GM18498 (cell line): ENCODE measurements around the gene DPH1.

Experiments
- ATAC-seq: cut with Tn5 transposase; IDR thresholded peaks from one replicate; pipeline ENCODE4 v1.9.1; 2021; ENCODE audit warnings: mild to moderate bottlenecking, moderate library complexity; ENCODE audit not compliant: unreplicated experiment

DPH1 gene

DNA sequence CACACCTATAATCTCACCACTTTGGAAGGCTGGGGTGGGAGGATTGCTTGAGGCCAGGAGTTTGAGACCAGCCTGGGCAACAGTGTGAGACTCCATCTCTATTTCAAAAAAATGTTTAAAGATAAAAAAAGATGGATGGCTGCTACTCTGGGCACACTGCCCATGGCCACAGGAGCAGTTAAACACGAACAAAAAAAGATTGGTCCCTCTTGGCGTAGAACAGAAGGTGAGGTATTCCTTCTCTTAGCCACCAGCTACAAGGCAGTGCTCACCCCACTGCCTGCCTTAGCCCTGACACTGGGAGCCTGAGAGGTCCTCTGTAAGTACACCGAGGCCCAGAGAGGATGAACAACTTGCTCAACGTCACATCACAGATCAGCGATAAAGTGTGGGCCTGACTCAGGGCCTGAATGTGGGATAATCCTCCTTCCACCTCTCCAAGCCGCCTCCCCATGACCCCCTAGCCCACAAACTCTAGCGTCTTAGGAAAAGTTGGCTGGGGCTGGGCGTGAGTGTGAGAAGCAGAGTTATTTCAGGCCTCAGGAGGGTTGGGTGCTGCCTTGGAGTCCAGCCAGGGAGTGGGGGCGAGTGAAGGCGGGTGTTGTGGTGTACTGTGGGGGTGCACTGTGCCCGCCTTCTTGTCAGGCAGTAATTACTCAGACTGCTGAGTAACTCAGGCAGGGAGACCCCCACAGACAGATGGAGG is 2.3 kb upstream of the DPH1 start:
- ATAC-seq: no peak

DNA sequence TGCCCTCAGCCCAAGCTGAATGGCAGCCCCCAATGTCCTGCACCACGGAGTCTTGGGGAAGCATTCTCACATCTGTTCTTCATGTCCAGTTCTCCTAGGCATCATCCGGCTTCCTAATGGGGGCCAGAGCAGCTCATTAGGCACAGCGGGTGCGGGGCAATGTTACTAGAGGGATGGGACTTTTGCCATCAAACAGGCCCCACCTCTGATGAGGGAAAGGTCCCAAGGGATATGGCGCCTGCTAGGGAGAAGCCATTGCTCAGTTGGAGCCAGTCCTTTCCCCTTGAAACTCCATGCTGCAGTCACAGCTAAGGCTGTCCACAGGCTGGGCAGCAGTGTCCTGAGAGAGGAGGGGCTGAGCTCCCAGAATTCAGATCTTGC is 1.7 kb upstream of the DPH1 start:
- no peak for ATAC-seq

DNA sequence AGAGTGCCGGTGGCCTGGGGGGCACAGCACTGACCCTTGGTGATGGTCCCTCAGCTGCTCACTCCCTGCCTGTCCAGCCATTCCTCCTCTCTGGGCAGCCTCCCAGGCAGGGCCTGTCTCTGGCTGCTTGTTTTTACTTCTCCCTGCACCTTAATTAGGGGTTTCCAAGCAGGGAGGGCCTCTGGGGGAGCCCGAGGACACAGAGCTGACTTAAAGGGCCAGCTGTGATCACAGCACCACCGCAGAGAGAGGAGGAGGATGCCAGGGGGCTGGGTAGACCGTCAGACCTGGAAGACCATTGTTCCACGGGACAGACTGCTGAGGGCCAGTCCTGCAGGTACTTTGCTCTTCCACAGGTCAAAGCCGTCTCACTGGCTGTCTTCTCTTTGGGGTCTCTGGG is 1.2 kb upstream of the DPH1 start:
- ATAC-seq: no peak

DNA sequence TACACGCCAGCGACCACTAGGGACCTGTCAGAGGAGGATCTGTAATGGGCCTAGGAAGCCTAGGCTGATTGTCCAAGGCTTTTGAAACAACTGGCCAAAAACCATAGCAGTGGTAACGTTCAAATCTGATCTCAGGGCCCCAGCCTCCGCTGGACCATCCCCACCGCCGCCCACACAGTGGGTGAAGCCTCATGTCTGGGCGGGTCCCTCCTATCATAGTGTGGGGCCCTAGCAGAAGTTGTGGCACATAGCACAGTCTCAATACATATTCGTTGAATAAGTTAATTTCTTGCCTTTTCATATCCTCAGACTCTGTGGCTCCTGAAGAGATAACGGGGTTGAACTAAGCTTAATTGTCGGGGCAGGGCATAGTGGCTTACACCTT is 818 bp downstream of the DPH1 start:
- ATAC-seq: no peak

DNA sequence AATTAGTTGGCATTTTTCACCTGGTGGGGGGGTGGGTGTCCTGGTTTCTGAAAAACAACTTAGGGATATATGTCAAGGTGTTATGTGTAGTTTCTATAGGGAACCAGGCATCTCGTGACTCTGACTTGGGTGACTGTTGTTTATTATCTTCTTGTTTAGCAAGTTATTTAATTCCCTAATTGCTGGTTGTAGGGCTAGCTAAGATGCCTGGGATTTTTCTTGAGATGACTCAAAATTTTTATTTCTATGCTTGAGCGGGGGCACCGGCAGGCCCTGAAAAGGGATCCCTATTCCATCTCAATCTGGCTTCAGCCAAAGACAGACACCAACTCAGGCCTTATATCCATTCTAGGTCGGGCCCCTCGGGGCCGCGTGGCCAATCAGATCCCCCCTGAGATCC is 3.2 kb downstream of the DPH1 start:
- ATAC-seq: no peak

DNA sequence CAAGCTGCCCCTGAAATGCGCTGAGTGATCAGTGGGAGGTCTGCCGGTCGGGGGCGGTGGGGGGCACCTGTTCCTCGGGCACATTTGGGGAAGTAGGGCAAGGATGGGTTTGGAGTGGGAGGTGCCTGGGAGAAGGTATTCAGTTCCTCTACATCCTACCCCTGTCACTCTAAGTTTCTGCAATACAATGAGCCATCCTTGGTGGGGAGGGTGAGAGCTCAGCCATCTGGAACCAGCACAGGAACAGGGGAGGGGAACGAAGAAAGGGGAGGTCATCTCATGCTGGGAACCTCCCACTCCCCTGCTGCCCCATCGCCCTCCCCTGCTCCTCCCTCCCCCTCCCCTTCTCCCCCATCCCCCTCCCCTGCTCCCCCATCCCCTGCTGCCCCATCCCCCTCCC is 4.2 kb downstream of the DPH1 start:
- ATAC-seq: no peak

DNA sequence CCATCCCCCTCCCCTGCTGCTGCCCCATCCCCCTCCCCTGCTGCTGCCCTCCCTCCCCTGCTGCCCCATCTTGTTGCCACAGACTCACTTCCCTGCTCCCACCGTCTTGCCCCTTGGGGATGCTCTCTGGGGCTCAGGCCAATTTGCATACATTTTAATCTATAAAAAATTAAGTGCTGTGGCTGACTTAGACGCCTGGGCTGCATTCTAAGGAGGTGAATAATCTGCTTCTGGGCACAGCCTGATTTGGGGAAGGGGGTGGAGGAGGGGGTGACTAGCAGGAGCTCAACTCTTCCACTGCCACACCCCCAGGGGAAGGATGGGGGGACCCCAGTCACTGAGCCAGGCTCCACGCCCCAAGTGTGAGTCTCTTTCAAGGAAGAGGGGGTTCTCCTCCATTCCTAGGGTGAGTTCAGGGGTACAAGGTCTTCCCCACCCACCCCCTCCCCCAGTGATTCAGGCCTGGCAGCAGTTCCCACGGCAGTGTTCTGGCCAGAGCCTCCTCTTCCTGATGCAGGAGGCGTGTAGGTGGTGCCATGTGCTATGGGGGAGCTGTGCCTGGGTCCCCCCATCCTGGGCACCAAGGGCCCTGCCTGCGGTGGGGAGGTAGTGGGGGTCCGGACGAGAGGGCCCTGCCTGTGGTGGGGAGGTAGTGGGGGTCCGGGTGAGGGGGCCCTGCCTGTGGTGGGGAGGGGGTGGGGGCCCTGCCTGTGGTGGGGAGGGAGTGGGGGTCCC is 5.0 kb downstream of the DPH1 start:
- no peak for ATAC-seq

DNA sequence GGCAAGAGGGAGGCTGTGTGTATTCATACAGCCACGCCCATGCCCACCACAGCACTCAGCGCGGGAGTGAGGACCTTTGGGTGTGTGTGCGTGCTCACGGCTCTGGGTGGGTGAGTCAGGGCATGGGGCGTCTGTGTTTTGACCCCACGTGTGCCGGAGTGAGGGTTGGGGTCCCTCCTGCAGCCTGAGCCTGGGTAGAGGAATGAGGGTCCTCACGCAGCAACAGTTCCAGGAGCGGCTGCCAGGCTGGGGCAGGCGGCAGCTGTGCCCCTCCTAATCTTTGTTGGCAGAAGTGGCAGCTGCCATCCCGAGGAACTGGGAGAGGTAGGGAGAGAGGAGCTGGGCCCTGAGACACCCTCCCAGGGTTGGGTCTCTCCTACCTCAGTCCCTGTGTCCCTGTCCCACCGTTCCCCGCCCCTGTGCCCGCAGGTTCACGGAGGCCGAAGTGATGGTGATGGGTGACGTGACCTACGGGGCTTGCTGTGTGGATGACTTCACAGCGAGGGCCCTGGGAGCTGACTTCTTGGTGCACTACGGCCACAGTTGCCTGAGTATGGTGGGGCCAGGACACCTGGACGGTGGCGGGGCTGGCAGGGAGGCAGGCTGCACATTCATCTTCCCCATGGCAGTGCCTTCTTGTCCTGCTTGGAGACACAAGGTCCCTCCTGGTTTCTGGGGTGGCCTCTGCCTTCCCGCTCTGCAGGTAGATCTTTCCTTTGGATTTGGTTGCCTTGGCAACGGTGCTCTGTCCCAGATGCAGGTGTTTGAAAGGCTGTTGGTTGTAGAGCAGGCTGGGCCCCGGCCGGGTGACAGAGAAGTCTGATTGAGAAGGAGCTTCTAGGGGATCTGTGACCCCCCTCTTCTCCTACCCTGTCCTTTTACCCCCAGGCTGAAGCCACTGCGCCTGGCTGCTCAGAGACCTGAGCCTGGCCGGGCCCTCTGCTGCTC is 5.9 kb downstream of the DPH1 start:
- no peak for ATAC-seq

DNA sequence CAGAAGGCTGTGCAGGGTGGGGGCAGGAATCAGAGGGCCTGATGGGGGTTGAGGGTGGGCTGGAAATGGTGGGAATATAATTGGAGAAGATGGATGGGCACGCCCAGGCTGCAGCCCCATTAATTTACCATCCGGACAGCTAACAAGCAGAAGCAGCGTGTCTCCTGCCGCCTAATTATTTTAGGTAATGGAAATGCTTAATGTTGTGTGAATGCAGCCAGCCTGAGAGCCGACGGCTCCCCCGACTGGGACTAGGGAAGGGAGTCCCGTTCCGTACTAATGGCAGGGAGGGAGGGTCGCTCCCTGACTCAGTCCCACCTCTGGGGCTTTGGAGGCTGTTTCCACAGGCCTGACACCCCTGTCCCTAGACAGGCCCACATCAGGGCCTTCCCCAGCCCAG is 7.2 kb downstream of the DPH1 start:
- ATAC-seq: no peak

DNA sequence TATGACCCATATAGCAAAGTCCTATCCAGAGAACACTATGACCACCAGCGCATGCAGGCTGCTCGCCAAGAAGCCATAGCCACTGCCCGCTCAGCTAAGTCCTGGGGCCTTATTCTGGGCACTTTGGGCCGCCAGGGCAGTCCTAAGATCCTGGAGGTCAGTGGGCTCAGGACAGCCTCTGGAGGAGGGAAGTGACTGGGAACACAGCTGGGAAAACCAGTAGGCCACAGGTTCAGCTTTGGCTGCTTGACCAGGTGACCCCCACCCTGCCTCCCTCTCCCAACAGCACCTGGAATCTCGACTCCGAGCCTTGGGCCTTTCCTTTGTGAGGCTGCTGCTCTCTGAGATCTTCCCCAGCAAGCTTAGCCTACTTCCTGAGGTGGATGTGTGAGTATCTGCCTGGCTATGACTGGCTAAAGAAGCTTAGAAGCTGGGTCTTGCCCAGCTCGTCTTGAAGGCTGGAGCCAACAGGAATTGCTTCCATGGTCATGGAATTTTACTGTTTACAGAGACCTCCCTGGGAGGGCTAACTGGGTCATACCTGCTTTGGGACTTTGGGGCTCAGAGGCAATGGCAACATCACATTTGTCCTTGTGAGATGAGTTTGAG is 10.4 kb downstream of the DPH1 start:
- no peak for ATAC-seq

DNA sequence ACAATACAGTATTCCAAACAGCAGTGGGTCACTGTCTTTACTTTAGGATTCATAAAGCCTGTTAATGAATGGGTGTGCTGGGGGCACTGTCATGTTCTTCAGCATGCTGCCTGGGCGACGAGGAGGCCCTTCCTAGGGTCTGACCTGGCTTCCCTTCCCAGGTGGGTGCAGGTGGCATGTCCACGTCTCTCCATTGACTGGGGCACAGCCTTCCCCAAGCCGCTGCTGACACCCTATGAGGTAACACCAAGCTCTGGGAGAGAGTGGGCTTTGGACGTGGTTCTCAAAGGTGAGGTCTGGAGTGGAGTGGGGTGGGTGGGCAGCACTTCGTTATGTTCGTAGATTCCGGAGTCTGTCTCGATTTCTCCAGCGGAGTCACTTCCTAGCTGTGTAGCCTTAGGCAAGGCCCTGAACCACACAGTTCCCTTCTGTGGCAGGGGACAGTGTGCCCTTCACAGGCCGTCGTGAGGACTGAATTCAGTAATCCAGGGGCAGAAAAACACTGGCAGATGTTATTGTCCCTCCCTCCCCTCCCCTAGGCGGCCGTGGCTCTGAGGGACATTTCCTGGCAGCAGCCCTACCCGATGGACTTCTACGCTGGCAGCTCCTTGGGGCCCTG is 11.1 kb downstream of the DPH1 start:
- ATAC-seq: no peak

DNA sequence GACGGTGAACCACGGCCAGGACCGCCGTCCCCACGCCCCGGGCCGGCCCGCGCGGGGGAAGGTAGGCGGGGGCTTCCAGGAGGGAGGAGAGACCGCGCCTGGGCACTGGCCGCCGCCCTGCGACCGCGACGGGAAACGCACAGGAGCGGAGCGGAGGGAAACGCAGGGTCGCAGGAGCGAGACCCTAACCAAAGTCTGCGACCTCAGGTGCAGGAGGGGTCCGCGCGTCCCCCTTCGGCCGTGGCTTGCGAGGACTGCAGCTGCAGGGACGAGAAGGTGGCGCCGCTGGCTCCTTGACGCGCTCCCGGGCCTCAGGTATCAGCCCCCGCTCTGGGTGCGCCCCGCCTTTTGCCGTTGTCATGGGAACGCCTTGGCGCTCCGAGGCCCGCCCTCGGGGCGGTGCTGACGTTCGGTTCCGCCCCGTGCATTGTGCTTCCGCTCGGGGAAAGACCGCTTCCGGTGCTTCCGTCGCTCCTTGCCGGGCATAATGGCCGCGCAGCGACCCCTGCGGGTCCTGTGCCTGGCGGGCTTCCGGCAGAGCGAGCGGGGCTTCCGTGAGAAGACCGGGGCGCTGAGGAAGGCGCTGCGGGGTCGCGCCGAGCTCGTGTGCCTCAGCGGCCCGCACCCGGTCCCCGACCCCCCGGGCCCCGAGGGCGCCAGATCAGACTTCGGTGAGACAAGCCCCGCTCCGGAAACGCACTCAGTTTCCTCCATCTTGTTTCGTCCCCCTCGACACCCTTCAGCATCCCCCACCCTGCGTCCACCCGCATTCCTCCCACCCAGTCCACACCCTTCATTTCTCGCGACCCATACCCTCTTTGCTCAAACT is 11.8 kb downstream of the DPH1 start, which contains the start of gene OVCA2:
Gene OVCA2, plus strand, starts transcription at position 462 of the 829 bp plus-strand sequence. Its CDS starts 26 bp downstream, at position 488.
- ATAC-seq: peak; percentile 88

DNA sequence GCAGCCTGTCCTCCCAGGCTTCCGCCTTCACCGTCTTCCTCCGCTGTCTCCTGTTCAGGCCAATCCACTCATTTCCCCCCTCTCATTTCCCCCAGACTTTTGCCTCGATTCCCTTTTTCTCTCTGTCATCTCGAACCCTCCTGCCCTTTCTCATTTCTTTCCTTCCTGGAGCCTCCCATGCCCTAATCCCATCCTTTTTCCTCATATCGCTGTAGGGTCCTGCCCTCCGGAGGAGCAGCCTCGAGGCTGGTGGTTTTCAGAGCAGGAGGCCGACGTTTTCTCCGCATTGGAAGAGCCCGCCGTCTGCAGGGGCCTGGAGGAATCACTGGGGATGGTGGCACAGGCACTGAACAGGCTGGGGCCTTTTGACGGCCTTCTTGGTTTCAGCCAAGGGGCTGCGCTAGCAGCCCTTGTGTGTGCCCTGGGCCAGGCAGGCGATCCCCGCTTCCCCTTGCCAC is 12.5 kb downstream of the DPH1 start:
- ATAC-seq: no peak

DNA sequence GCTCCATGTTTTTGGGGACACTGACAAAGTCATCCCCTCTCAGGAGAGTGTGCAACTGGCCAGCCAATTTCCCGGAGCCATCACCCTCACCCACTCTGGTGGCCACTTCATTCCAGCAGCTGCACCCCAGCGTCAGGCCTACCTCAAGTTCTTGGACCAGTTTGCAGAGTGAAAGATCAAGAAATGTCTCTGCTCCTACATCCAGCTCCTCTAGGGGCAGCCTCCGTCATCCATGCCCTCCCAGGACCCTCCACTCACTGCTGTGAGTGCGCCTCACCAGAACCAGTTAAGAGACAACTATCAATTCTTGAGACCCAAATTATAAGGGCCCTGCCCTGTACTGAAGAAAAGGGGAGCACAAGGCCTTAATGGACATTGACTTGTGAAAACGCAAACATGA is 13.0 kb downstream of the DPH1 start:
- ATAC-seq: no peak

DNA sequence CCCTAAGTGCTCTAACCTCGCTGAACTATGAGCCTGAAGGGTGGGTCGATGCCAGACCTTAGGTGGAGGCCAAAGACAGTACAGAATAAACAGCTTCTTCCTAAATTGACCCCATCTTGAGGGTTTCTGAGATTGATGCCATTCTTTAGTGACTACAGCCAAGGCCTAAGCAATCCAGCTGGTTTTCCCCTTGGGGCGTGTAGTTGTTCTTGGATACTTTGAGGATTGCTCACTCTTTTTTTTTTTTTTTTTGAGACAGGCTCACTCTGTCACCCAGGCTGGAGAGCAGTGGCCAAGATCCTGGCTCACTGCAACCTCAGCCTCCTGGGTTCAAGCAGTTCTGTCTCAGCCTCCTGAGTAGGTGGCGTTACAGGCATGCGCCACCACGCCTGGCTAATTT is 13.8 kb downstream of the DPH1 start:
- ATAC-seq: no peak

DNA sequence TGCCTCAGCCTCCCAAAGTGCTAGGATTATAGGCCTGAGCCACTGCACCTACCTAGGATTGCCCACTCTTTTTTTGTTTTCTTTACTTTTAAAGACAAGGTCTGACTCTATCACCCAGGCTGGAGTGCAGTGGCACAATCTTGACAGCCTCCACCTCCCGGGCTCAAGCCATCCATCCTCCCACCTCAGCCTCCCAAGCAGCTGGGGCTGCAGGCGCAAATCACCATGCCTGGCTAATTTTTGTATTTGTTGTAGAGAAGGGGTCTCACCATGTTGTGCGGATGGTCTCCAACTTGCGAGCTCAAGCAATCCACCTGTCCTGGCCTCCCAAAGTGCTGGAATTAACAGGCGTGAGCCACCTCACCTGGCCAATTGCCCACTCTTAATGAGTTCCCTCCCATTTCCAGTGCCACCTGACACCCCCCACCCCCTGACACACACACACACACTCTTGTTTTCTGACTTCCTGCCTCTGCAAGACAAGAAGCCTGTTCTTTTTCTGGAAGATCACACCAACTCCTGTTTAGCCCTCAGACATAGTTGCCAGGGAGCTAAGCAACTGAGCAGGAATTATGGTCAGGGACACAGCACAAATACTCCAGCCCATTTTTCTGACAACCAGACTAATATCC is 14.4 kb downstream of the DPH1 start:
- no peak for ATAC-seq

DNA sequence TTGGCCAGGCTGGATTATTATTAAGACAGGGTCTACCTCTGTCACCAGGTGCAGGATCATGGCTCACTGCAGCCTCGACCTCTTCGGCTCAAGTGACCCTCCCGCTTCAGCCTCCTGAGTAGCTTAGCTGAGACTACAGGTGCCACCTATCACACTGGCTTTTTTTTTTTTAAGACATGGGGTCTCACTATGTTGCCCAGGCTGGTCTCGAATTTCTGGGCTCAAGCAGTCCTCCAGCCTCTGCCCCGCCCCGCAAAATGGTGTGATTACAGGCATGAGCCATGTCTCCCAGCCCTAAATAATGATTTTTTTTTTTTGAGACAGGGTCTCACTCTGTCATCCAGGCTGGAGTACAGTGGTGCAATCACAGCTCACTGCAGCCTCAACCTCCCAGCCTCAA is 17.6 kb downstream of the DPH1 start:
- ATAC-seq: no peak

DNA sequence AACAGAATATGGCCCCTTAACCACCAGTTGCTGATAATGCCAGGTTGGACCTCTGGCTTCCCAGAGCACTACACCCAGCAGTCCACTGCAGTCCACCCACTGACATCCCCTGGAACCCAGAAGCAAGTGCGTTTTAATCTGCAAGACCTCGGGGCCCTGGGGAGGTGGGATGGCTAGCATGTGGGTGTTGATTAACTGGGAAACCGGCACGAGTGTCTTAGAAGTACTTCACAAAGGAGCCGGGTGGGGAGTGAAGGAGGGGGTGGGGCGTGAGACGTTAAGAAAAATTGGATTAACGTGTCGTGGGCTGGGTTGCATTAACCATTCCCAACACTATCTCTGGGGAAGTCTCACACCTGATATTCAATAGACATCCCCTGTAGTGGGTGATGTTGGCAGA is 18.9 kb downstream of the DPH1 start:
- ATAC-seq: no peak
